ENCODE measurements around the gene FGF1. TPM values are rescaled to one million over a fixed set of nuclear protein-coding genes. Genes with fewer than 3 reads are reported as not detected.

Gene FGF1
- total RNA-seq, 1 experiment from 2014 or later = 3.2 TPM

DNA sequence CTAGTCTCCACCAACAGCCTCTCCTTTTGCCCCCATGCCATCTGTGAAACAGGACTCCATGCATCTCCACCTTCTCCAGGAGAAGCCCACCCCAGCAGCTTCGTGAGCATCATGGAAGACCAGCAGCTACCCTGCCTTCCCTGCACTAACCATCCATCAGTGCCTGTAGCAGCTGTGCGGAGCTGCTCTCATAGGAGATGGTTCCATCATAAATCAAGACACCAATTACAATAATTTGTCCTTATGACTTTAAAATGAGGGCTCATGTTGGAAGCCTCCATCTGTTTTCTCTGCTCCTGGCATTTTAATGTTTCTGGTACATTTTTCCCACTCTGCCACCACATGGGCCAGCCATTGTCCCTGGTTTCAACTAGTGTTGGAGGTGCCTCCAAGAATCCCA, 69.9 kb downstream of the FGF1 start:
- no CpG with 5 or more reads among the region's 2 CpGs for WGBS (ENCODE audit: extremely low coverage, insufficient read length, low lambda C conversion rate)
- peaks cover 2 to 9% (median 3%) of the 10 kb centered on the region in 3 experiments; a peak in 6 of 7 replicates for H3K36me3 Mint-ChIP-seq (ENCODE audit: insufficient read depth in 1 of 3, low read depth in 3 of 3)
- no peaks in the 10 kb centered on the region; the same call in 1 of the 2 replicates for H3K27me3 ChIP-seq (ENCODE audit: insufficient read depth, low read length)

More for the DNA sequence above, 69.9 kb downstream of the FGF1 start:
- no peak overlapping the region for H2AK5ac ChIP-seq (ENCODE audit: insufficient read length, low read length)
- Mint-ChIP-seq H3K4me3 (no peak overlapping the region), H3K27ac (no peak overlapping the region), H3K4me1 (peaks cover under 1 to 4% of the 10 kb centered on the region in 2 experiments; a peak in 3 of 4 replicates), H3K9me3 (peaks cover 8 to 10% of the 10 kb centered on the region in 2 experiments), H3K27me3 (ENCODE audit: low read depth) (no peaks in the 10 kb centered on the region; the same call in 1 of the 2 replicates)
- no peak overlapping the region for H3K56ac ChIP-seq (ENCODE audit: insufficient read length, low read depth, low read length)
- H3K4ac ChIP-seq (ENCODE audit: low read depth, low read length) = no peak overlapping the region
- H2BK120ac ChIP-seq (ENCODE audit: low read depth, low read length, poor library complexity, severe bottlenecking) = no peak overlapping the region
- H3K23ac ChIP-seq (ENCODE audit: insufficient read length, low read depth, low read length) = no peak overlapping the region
- H2AFZ ChIP-seq (ENCODE audit: low read length) = no peak overlapping the region
- DNase-seq = no peak
- no peak overlapping the region for H3K9ac ChIP-seq (ENCODE audit: extremely low read depth, insufficient read length, low read length)
- H3K18ac ChIP-seq (ENCODE audit: insufficient read length, low read depth, low read length) = no peak overlapping the region
- H3K27ac ChIP-seq (ENCODE audit: insufficient read length, low read depth, low read length) = no peak overlapping the region
- no peaks in the 10 kb centered on the region for H3K23me2 ChIP-seq (ENCODE audit: insufficient read length, low read depth, low read length, poor library complexity, severe bottlenecking)
- H4K8ac ChIP-seq (replicated peaks; ENCODE audit: insufficient read length, low read depth, low read length) = no peak overlapping the region
- no peak overlapping the region for H3K4me2 ChIP-seq (ENCODE audit: insufficient read depth, insufficient read length, low read length)
- no peaks in the 10 kb centered on the region for H3K79me2 ChIP-seq (ENCODE audit: insufficient read depth, low read length)
- TF ChIP-seq, protein P1, sequence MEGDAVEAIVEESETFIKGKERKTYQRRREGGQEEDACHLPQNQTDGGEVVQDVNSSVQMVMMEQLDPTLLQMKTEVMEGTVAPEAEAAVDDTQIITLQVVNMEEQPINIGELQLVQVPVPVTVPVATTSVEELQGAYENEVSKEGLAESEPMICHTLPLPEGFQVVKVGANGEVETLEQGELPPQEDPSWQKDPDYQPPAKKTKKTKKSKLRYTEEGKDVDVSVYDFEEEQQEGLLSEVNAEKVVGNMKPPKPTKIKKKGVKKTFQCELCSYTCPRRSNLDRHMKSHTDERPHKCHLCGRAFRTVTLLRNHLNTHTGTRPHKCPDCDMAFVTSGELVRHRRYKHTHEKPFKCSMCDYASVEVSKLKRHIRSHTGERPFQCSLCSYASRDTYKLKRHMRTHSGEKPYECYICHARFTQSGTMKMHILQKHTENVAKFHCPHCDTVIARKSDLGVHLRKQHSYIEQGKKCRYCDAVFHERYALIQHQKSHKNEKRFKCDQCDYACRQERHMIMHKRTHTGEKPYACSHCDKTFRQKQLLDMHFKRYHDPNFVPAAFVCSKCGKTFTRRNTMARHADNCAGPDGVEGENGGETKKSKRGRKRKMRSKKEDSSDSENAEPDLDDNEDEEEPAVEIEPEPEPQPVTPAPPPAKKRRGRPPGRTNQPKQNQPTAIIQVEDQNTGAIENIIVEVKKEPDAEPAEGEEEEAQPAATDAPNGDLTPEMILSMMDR (conservative IDR thresholded peaks at IDR 0.05) = no peak
- no peaks in the 10 kb centered on the region for H3K79me1 ChIP-seq (ENCODE audit: insufficient read depth, low read depth, low read length, poor library complexity, severe bottlenecking)
- no peaks in the 10 kb centered on the region for H3K4me1 ChIP-seq (ENCODE audit: insufficient read depth, low read length)
- no peak overlapping the region for H3K14ac ChIP-seq (ENCODE audit: insufficient read depth, low read length)
- H4K5ac ChIP-seq (ENCODE audit: insufficient read length, low read depth, low read length) = no peak overlapping the region
- H3T11ph ChIP-seq (ENCODE audit: low read length) = no peak overlapping the region
- H4K91ac ChIP-seq (ENCODE audit: insufficient read length, low read depth, low read length) = no peak overlapping the region
- no peaks in the 10 kb centered on the region for H4K20me1 ChIP-seq (ENCODE audit: control insufficient read depth, insufficient read depth, insufficient read length)
- H2BK12ac ChIP-seq (ENCODE audit: insufficient read length, low read depth, low read length) = no peak overlapping the region
- H3K9me3 ChIP-seq (ENCODE audit: control insufficient read depth, low read depth, low read length) = no peaks in the 10 kb centered on the region
- no peak overlapping the region for H2BK5ac ChIP-seq (ENCODE audit: insufficient read length, low read length)
- no peak overlapping the region for H2BK20ac ChIP-seq (ENCODE audit: low read depth, low read length, poor library complexity, severe bottlenecking)
- H2BK15ac ChIP-seq (ENCODE audit: low read depth, low read length) = no peak overlapping the region
